ENCODE results near the gene COG2.
"Not testable (repeated sequence)": the region's sequence is repeated elsewhere in the genome, so short reads cannot be mapped to it uniquely, and the experiment has no call there.

The COG2 gene

GRCh38 chr1:230680300-230681025, 38.2 kb downstream of the COG2 start:
- no peak for DNase-seq

GRCh38 chr1:230681599-230681998, 39.3 kb downstream of the COG2 start:
- no peak for DNase-seq

GRCh38 chr1:230682274-230682673, 40.0 kb downstream of the COG2 start:
- no peak for DNase-seq

GRCh38 chr1:230682882-230683610, 40.8 kb downstream of the COG2 start:
- no peak for DNase-seq

GRCh38 chr1:230684146-230684545, 41.9 kb downstream of the COG2 start:
- no peak for DNase-seq

GRCh38 chr1:230684998-230685397, 42.7 kb downstream of the COG2 start:
- DNase-seq: no peak

GRCh38 chr1:230686747-230687146, 44.5 kb downstream of the COG2 start:
- DNase-seq: no peak

- no peak for DNase-seq
Measured at GRCh38 chr1:230690101-230690500, 47.8 kb downstream of the COG2 start.

GRCh38 chr1:230691615-230692014, 49.3 kb downstream of the COG2 start:
- DNase-seq: no peak

- no peak for DNase-seq
Measured at GRCh38 chr1:230693221-230693620, 50.9 kb downstream of the COG2 start.

GRCh38 chr1:230693777-230694176, 51.5 kb downstream of the COG2 start:
- no peak for DNase-seq

- DNase-seq: no peak
Measured at GRCh38 chr1:230694464-230694863, 52.2 kb downstream of the COG2 start.

GRCh38 chr1:230694991-230695390, 52.7 kb downstream of the COG2 start:
- no peak for DNase-seq

GRCh38 chr1:230696218-230696617, 53.9 kb downstream of the COG2 start:
- DNase-seq: no peak

GRCh38 chr1:230696722-230697437, 54.6 kb downstream of the COG2 start:
- DNase-seq: no peak

GRCh38 chr1:230698130-230698529, 55.8 kb downstream of the COG2 start:
- no peak for DNase-seq

GRCh38 chr1:230698964-230699363, 56.7 kb downstream of the COG2 start:
- not testable (repeated sequence) for DNase-seq

- DNase-seq: no peak
Measured at GRCh38 chr1:230699716-230700115, 57.4 kb downstream of the COG2 start.

- no peak for DNase-seq
Measured at GRCh38 chr1:230700132-230700531, 57.9 kb downstream of the COG2 start.

- no peak for DNase-seq
Measured at GRCh38 chr1:230701434-230701833, 59.2 kb downstream of the COG2 start.

GRCh38 chr1:230701895-230702768, 59.9 kb downstream of the COG2 start:
- DNase-seq: no peak

GRCh38 chr1:230702934-230703678, 60.8 kb downstream of the COG2 start:
- no peak for DNase-seq
